Common myeloid progenitor, CD34-positive (primary cell): Measurements from ENCODE around the gene NEGR1.

Source experiments
- CTCF ChIA-PET: fragments of 350-600 bp; sonication (Branson Sonifier 250); formaldehyde crosslinking; loops from one replicate; lab custom pipeline; 2021; ENCODE audit warnings: antibody characterized with exemption; lab: Charles Lee
- POLR2A ChIA-PET: fragments of 350-600 bp; sonication (Branson Sonifier 250); formaldehyde crosslinking; loops from one replicate; lab custom pipeline; 2021; ENCODE audit warnings: antibody characterized with exemption; lab: Charles Lee
- DNase-seq, 3 donors: peaks; one replicate each; pipeline versions ENCODE4 v3.0.0 to v3.0.0-alpha.2; 2013
- H3K27ac ChIP-seq, 2 experiments: 1 replicate in 1 of 2; 2 replicates in 1 of 2; pipeline ENCODE4 v1.7.0; 2013; ENCODE audit warnings: inconsistent platforms in 2 of 2, low read length in 2 of 2, mild to moderate bottlenecking in 2 of 2, low read depth in 1 of 2, moderate library complexity in 1 of 2; ENCODE audit not compliant: severe bottlenecking in 2 of 2, insufficient read depth in 1 of 2, poor library complexity in 1 of 2
- H3K27me3 ChIP-seq, 5 experiments: replicated peaks in 2 of 5; 1 replicate in 3 of 5; 2 replicates in 2 of 5; pipeline versions ENCODE4 v1.6.1 to v1.7.0; 2013; ENCODE audit warnings: low read length in 4 of 5, mild to moderate bottlenecking in 2 of 5, moderate library complexity in 2 of 5, inconsistent platforms in 1 of 5; ENCODE audit not compliant: insufficient read depth in 5 of 5, control insufficient read depth in 4 of 5
- H3K36me3 ChIP-seq, 4 experiments: 1 replicate in 2 of 4; 2 replicates in 2 of 4; pipeline versions ENCODE4 v1.6.1 to v1.7.0; 2013; ENCODE audit warnings: low read length in 3 of 4, control low read depth in 1 of 4, mild to moderate bottlenecking in 1 of 4; ENCODE audit not compliant: control insufficient read depth in 4 of 4, insufficient read depth in 4 of 4
- H3K4me1 ChIP-seq, 4 experiments: 1 replicate in 3 of 4; 2 replicates in 1 of 4; pipeline versions ENCODE4 v1.6.1 to v1.7.1; 2013; ENCODE audit warnings: low read length in 3 of 4, mild to moderate bottlenecking in 3 of 4, control low read depth in 1 of 4, inconsistent platforms in 1 of 4, moderate library complexity in 1 of 4; ENCODE audit not compliant: control insufficient read depth in 4 of 4, insufficient read depth in 4 of 4; ENCODE audit errors: control extremely low read depth in 1 of 4
- H3K4me3 ChIP-seq, 7 experiments: 1 replicate in 4 of 7; 2 replicates in 3 of 7; pipeline versions ENCODE4 v1.5.1 to v1.7.0; 2013; ENCODE audit warnings: mild to moderate bottlenecking in 7 of 7, low read length in 6 of 7, moderate library complexity in 6 of 7, inconsistent platforms in 2 of 7, low read depth in 2 of 7, control low read depth in 1 of 7; ENCODE audit not compliant: insufficient read depth in 4 of 7, control insufficient read depth in 1 of 7; ENCODE audit errors: extremely low read depth in 1 of 7
- H3K9me3 ChIP-seq, 5 experiments: 1 replicate in 4 of 5; 2 replicates in 1 of 5; pipeline versions ENCODE4 v1.6.1 to v1.7.1; 2013; ENCODE audit warnings: low read length in 4 of 5, mild to moderate bottlenecking in 2 of 5, inconsistent platforms in 1 of 5, low read depth in 1 of 5, moderate library complexity in 1 of 5; ENCODE audit not compliant: control insufficient read depth in 4 of 5, insufficient read depth in 2 of 5; ENCODE audit errors: control extremely low read depth in 1 of 5
- WGBS: methylation state at CpG from one replicate; pipeline ENCODE4 v1.1.5; 2013; ENCODE audit not compliant: insufficient coverage; 5-methylcytosine and 5-hydroxymethylcytosine counted together

NEGR1 gene

GRCh38 chr1:72111662-72112061 is 170.7 kb downstream of the NEGR1 start:
- Histone ChIP-seq H3K4me1 (no peaks in the 10 kb centered on the region), H3K4me3 (no peak overlapping the region), H3K27me3 (no peaks in the 10 kb centered on the region), H3K27ac (no peak overlapping the region), H3K36me3 (no peaks in the 10 kb centered on the region), H3K9me3 (peaks cover 0 to 3% (median 0%) of the 10 kb centered on the region in 5 experiments)
- no CpG with 5 or more reads among the region's 4 CpGs for WGBS
- DNase-seq, result peak in 2 of 3 donors; percentile 57 to 72
- ChIA-PET CTCF (interaction anchor here (1.3 kb wide), 1 partner anchor 12 kb away, joined by 3 read pairs; no protein-coding TSS in a partner anchor), POLR2A (no interaction called here)

GRCh38 chr1:72109916-72110315 is 172.4 kb downstream of the NEGR1 start:
- CTCF ChIA-PET, result no interaction called here

GRCh38 chr1:72105201-72105600 is 177.1 kb downstream of the NEGR1 start:
- POLR2A ChIA-PET, result no interaction called here
- WGBS, result no CpG with 5 or more reads among the region's 2 CpGs
- Histone ChIP-seq H3K36me3 (no peaks in the 10 kb centered on the region), H3K27ac (no peak overlapping the region), H3K4me3 (no peak overlapping the region), H3K27me3 (no peaks in the 10 kb centered on the region), H3K9me3 (no peaks in the 10 kb centered on the region), H3K4me1 (no peaks in the 10 kb centered on the region)
- CTCF ChIA-PET, result no interaction called here
- DNase-seq, result no peak

More at GRCh38 chr1:72109916-72110315, 172.4 kb downstream of the NEGR1 start:
- no peaks in the 10 kb centered on the region for H3K27me3 ChIP-seq
- POLR2A ChIA-PET, result interaction anchor here (0.6 kb wide), 2 partner anchors 137 to 554 kb away, joined by 3 to 4 read pairs; no protein-coding TSS in a partner anchor
- H3K36me3 ChIP-seq, result no peaks in the 10 kb centered on the region
- no peak overlapping the region for H3K27ac ChIP-seq
- no CpG with 5 or more reads among the region's 2 CpGs for WGBS
- DNase-seq, result peak in 2 of 3 donors; percentile 13 to 22
- no peak overlapping the region for H3K4me3 ChIP-seq
- H3K9me3 ChIP-seq, result peaks cover 0 to 3% (median 0%) of the 10 kb centered on the region in 5 experiments
- no peaks in the 10 kb centered on the region for H3K4me1 ChIP-seq

- Histone ChIP-seq H3K9me3 (no peaks in the 10 kb centered on the region), H3K27me3 (no peaks in the 10 kb centered on the region), H3K4me1 (no peaks in the 10 kb centered on the region), H3K36me3 (no peaks in the 10 kb centered on the region), H3K27ac (no peak overlapping the region), H3K4me3 (no peak overlapping the region)
- POLR2A ChIA-PET, result interaction anchor here (0.5 kb wide), 1 partner anchor 435 kb away, joined by 3 read pairs; no protein-coding TSS in a partner anchor
- DNase-seq, result no peak
- CTCF ChIA-PET, result no interaction called here
- no CpG with 5 or more reads among the region's 3 CpGs for WGBS
Observed at GRCh38 chr1:72101840-72102632, 180.3 kb downstream of the NEGR1 start.

DNA sequence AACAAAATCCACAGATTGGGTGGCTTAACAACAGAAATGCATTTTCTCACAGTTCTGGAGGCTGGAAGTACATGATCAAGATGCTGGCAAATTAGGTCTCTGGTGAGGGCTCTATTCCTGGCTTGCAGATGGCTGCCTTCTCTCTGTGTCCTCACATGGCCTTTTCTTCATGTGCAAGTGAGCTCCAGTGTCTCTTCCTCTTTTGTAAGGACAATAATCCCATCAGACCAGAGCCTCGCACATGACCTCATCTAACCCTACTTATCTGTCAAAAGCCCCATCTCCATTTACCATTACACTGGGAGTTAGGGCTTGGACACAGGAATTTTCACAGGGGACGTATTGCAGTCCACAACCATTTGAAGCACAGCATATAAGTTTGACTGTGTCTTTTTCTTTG is 181.6 kb downstream of the NEGR1 start:
- CTCF ChIA-PET, result no interaction called here
- no peak overlapping the region for H3K27ac ChIP-seq
- no peaks in the 10 kb centered on the region for H3K9me3 ChIP-seq
- no peaks in the 10 kb centered on the region for H3K36me3 ChIP-seq
- POLR2A ChIA-PET, result no interaction called here
- DNase-seq, result peak in 2 of 3 donors; percentile 30 to 42
- H3K27me3 ChIP-seq, result no peaks in the 10 kb centered on the region
- 86% methylated on average over 1 of the region's 2 CpGs for WGBS
- H3K4me1 ChIP-seq, result no peaks in the 10 kb centered on the region
- H3K4me3 ChIP-seq, result no peak overlapping the region

DNA sequence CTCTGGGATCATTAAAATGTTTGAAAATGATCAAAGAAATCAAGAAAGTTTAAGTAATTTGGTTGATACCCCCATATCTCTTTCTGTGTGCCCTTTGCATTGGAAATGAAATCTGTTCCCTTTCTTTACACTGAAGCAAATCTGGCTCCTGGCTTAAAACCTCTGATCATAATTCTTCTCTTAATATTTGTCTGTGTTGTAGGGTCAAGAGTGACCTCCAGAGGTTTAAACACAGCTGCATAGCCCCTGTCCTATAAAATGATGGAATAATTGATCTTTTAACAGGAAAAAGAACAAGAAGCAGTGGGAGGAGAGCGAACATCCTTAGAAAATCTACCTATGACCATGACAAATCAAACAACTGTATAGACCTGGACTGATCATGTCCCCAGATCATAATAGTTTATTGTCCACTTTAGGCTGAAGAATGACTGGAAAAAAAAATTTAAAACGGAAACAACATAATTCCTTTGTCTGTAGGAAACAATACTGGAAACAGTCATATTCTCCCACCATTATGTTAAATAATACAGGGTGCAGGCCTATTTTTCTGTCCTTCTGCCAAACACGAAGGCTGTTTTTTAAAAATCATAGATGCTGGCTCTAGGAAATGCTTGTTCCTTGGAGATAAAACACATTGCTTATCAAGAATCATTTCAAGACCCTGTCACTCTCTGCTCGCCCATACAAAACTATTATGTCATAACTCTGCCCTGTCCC is 184.3 kb downstream of the NEGR1 start:
- Histone ChIP-seq H3K27ac (no peak overlapping the region), H3K4me1 (no peaks in the 10 kb centered on the region), H3K27me3 (no peaks in the 10 kb centered on the region), H3K4me3 (no peak overlapping the region), H3K9me3 (no peaks in the 10 kb centered on the region), H3K36me3 (no peaks in the 10 kb centered on the region)
- POLR2A ChIA-PET, result no interaction called here
- DNase-seq, result peak in 1 of 3 donors; percentile 14
- WGBS, result 80% methylated on average over 1 of the region's 4 CpGs
- CTCF ChIA-PET, result no interaction called here

DNA sequence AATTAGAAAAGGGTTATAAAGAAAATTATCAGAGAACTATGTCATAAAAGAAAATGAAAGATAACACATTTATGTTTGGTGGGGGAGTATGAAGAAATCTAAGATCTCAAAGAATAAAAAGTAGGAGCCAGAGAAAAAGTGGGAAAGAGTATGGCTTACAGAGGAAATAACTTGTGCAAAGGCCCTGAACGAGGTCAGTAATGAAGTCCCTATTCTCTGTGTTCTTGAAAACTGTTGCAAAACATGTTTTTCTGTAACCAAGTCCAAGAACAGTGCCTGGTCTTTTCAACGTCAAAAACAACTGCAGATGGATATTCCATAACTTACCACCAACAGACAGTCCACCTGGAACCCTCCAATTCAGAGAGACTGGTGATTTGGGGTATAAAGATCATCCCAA is 188.1 kb downstream of the NEGR1 start:
- H3K9me3 ChIP-seq, result no peaks in the 10 kb centered on the region
- POLR2A ChIA-PET, result no interaction called here
- H3K4me3 ChIP-seq, result no peak overlapping the region
- WGBS, result 100% methylated on average over 2 of the region's 2 CpGs
- CTCF ChIA-PET, result no interaction called here
- H3K4me1 ChIP-seq, result no peaks in the 10 kb centered on the region
- H3K27me3 ChIP-seq, result no peaks in the 10 kb centered on the region
- no peak for DNase-seq
- no peak overlapping the region for H3K27ac ChIP-seq
- H3K36me3 ChIP-seq, result no peaks in the 10 kb centered on the region
